DND-41 (cell line): Measurements from ENCODE around the gene USP7.
A peak's percentile ranks its signal among the peaks of the same experiment; 100 is the strongest.

Source experiments
- ATAC-seq: fragments of 200-7000 bp; cut with Tn5 transposase; 3 replicates; pipeline ENCODE4 v1.9.1; 2021; ENCODE audit warnings: low read depth; ENCODE audit not compliant: insufficient read depth
- DNase-seq: peaks from one replicate; pipeline ENCODE4 v3.0.0-alpha.2; 2020
- H2AFZ ChIP-seq: 2 replicates; pipeline ENCODE4 v1.6.0; 2012; ENCODE audit warnings: low read depth, low read length
- H3K27ac ChIP-seq: 2 replicates; pipeline ENCODE4 v1.5.1; 2012; ENCODE audit warnings: low read length, inconsistent platforms
- H3K27me3 ChIP-seq: fragments of 200-600 bp; sonication (generic); 2 replicates; pipeline ENCODE4 v1.6.0; 2012; ENCODE audit warnings: low read length, mild to moderate bottlenecking, inconsistent platforms; ENCODE audit not compliant: insufficient read depth, poor library complexity
- H3K36me3 ChIP-seq: 2 replicates; pipeline ENCODE4 v1.5.1; 2012; ENCODE audit warnings: low read length, inconsistent platforms; ENCODE audit not compliant: insufficient read depth
- H3K4me1 ChIP-seq: 2 replicates; pipeline ENCODE4 v1.5.1; 2012; ENCODE audit warnings: mild to moderate bottlenecking, low read length; ENCODE audit not compliant: insufficient read depth
- H3K4me2 ChIP-seq: 2 replicates; pipeline ENCODE4 v1.6.0; 2012; ENCODE audit warnings: mild to moderate bottlenecking, moderate library complexity, low read length, inconsistent platforms; ENCODE audit not compliant: insufficient read depth
- H3K4me3 ChIP-seq, 2 experiments: fragments of 200-600 bp in 1 of 2; shearing (Covaris generic) in 1 of 2; 2 replicates each; pipeline ENCODE4 v1.5.1; 2012 to 2016; ENCODE audit warnings: inconsistent platforms in 2 of 2, low read length in 2 of 2, mild to moderate bottlenecking in 2 of 2, low read depth in 1 of 2, moderate library complexity in 1 of 2
- H3K79me2 ChIP-seq: 2 replicates; pipeline ENCODE4 v1.6.0; 2012; ENCODE audit warnings: low read length, inconsistent platforms; ENCODE audit not compliant: insufficient read depth
- H3K9ac ChIP-seq: 2 replicates; pipeline ENCODE4 v1.6.0; 2012; ENCODE audit warnings: low read depth, mild to moderate bottlenecking, inconsistent platforms, low read length, moderate library complexity
- H3K9me3 ChIP-seq: 2 replicates; pipeline ENCODE4 v1.5.1; 2012; ENCODE audit warnings: low read length, moderate library complexity, mild to moderate bottlenecking, inconsistent platforms; ENCODE audit not compliant: insufficient read depth, severe bottlenecking
- H4K20me1 ChIP-seq: 2 replicates; pipeline ENCODE4 v1.6.0; 2012; ENCODE audit warnings: low read length; ENCODE audit not compliant: insufficient read depth
- CTCF ChIP-seq: IDR thresholded peaks from 2 replicates; pipeline ENCODE4 v1.5.1; 2012; ENCODE audit warnings: borderline replicate concordance, low read length, moderate library complexity, mild to moderate bottlenecking; ENCODE audit not compliant: poor library complexity, severe bottlenecking; ENCODE audit errors: extremely low read depth
- EZH2 ChIP-seq: IDR thresholded peaks from 3 replicates; pipeline ENCODE4 v1.6.1; 2012; ENCODE audit warnings: borderline replicate concordance, low read depth, mild to moderate bottlenecking, moderate library complexity, low read length, inconsistent platforms; ENCODE audit not compliant: severe bottlenecking

Gene USP7

GRCh38 chr16:8865145-8865882 lies 98.4 kb downstream of the USP7 start:
- no peaks in the 10 kb centered on the region for H3K27me3 ChIP-seq
- ATAC-seq (no peak), DNase-seq (no peak)
- H4K20me1 ChIP-seq = peaks cover 76% of the 10 kb centered on the region
- H2AFZ ChIP-seq = no peak overlapping the region
- no peak for TF ChIP-seq CTCF
- no peak for TF ChIP-seq EZH2
- H3K4me1 ChIP-seq = peaks cover 75% of the 10 kb centered on the region
- peak overlapping the region in 1 of 2 experiments; percentile 82; a peak in 1 of 4 replicates for H3K4me3 ChIP-seq
- H3K4me2 ChIP-seq = peak overlapping the region; percentile 91
- H3K9ac ChIP-seq = peak overlapping the region; percentile 79
- H3K27ac ChIP-seq = peak overlapping the region; percentile 94
- H3K36me3 ChIP-seq = peaks cover 73% of the 10 kb centered on the region
- H3K9me3 ChIP-seq = no peaks in the 10 kb centered on the region
- peaks cover 91% of the 10 kb centered on the region for H3K79me2 ChIP-seq

DNA sequence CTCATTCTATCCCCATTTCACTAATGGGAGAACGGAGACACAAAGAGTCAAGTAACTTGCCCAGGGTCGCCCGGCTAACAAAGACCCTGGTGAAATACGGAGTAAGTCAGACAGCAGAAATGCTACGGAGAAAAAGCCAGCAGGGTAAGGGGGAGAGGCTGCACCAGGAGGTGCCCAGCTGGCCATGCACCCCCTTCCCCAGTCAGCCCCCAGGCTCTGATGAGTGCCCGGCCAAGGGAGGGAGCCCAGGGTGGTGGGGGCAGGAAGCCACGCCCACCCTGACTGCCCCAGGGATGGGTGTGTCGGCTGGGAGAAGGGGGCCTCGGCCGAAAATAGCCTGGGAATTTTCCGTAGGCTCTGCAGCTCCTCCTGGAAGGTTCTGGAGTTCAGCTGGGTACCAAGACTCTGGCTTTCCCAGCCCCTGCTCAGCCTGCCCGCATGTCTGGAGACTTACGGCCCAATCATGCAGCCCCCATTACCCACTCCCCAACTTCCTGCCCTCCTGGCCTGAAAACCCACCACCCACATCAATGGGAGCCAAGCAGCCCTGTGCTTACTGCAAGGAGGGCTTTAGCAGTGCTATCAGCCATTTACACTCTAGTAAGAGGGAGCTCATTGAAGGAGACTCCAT lies 99.1 kb downstream of the USP7 start:
- peak overlapping the region; percentile 91 for H3K4me2 ChIP-seq
- peaks cover 83% of the 10 kb centered on the region for H4K20me1 ChIP-seq
- peak overlapping the region; percentile 48; the same call in 1 of the 2 replicates for H3K27ac ChIP-seq
- ATAC-seq (no peak), DNase-seq (no peak)
- peaks cover 69% of the 10 kb centered on the region for H3K4me1 ChIP-seq
- H3K9ac ChIP-seq = 0 out of 2 replicates have a peak overlapping the region, but pooled peaks have one; percentile 3
- peaks cover 80% of the 10 kb centered on the region for H3K36me3 ChIP-seq
- H3K27me3 ChIP-seq = no peaks in the 10 kb centered on the region
- no peaks in the 10 kb centered on the region for H3K9me3 ChIP-seq
- no peak for TF ChIP-seq CTCF
- no peak for TF ChIP-seq EZH2
- H3K4me3 ChIP-seq = peak overlapping the region in 1 of 2 experiments; percentile 35; a peak in 2 of 4 replicates
- H3K79me2 ChIP-seq = peaks cover 96% of the 10 kb centered on the region
- no peak overlapping the region for H2AFZ ChIP-seq

- H3K36me3 ChIP-seq = peaks cover 88% of the 10 kb centered on the region
Measured at GRCh38 chr16:8863594-8864424, 99.9 kb downstream of the USP7 start.

More at GRCh38 chr16:8863594-8864424, 99.9 kb downstream of the USP7 start:
- Histone ChIP-seq H4K20me1 (peaks cover 91% of the 10 kb centered on the region), H3K4me2 (peak overlapping the region; percentile 91), H3K27me3 (no peaks in the 10 kb centered on the region), H3K9me3 (no peaks in the 10 kb centered on the region), H3K79me2 (peaks cover 99% of the 10 kb centered on the region), H3K4me3 (peak overlapping the region in 1 of 2 experiments; percentile 35; a peak in 2 of 4 replicates), H3K4me1 (peaks cover 71% of the 10 kb centered on the region), H3K9ac (0 out of 2 replicates have a peak overlapping the region, but pooled peaks have one; percentile 3), H2AFZ (no peak overlapping the region), H3K27ac (peak overlapping the region; percentile 48)
- TF ChIP-seq CTCF = no peak
- no peak for TF ChIP-seq EZH2
- DNase-seq = no peak
- no peak for ATAC-seq
